GM19467 (cell line): ENCODE data around the gene BRSK1.
"Not testable (repeated sequence)": the region's sequence is repeated elsewhere in the genome, so short reads cannot be mapped to it uniquely, and the experiment has no call there.

Source experiments
- ATAC-seq: cut with Tn5 transposase; IDR thresholded peaks from one replicate; pipeline ENCODE4 v1.9.1; 2021; ENCODE audit warnings: mild to moderate bottlenecking, moderate library complexity; ENCODE audit not compliant: unreplicated experiment

The BRSK1 gene

DNA sequence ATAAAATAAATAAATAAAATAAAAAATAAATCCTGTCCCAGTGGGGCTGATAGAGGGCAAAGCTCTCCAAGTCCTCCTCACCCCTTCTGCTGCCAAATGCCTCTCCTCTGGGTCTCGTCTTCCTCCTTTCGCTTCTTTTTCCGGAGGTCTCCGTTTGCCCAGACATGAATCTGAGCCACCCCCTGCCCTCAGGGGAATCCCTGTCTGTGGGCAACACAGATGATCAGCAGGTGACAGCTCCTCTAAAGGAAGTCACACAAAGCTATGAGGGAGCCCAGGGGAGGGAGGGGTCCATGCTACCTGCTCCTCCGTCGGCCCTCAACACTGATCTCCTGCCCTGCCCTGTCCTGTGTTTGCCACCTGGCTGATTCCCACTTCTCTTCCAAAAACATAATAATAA is 40.9 kb downstream of the BRSK1 start:
- ATAC-seq = no peak

DNA sequence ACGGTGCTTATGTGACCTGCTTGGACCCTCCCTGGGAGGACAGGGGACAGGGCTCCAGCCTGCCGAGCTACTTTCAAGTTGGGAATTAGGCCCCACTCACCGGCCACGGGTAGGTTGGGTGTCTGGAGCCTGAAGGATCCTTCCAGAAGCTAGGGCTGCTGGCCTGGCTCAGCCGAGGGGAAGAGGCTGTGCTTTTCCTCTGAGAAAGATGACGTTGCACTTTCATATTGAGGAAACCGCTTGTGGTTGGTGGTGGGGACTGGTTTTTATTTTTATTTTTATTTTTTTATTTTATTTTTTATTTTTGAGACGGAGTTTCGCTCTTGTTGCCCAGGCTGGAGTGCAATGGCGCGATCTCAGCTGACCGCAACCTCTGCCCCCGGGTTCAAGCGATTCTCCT is 41.4 kb downstream of the BRSK1 start, which contains the start of gene TMEM150B:
TSS of gene TMEM150B (minus strand) at position 170 of the 400 bp plus-strand sequence. CDS start 4,305 bp downstream, outside the sequence.
- ATAC-seq = no peak

GRCh38 chr19:55328774-55329318 is 45.0 kb downstream of the BRSK1 start:
- ATAC-seq = not testable (repeated sequence)

DNA sequence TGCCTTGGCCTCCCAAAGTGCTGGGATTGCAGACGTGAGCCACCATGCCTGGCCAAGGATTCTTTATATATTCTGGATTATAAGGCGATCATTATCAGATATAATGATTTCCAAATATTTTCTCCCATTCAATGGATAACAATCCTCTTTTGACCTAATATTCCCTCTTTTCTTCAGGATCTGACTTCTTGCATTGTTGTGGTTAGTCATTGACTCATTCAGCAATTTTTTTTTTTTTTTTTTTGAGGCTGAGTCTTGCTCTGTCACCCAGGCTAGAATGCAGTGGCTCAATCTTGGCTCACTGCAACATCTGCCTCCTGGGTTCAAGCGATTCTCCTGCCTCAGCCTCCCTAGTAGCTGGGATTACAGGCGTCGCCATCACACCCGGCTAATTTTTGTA is 46.0 kb downstream of the BRSK1 start:
- not testable (repeated sequence) for ATAC-seq

DNA sequence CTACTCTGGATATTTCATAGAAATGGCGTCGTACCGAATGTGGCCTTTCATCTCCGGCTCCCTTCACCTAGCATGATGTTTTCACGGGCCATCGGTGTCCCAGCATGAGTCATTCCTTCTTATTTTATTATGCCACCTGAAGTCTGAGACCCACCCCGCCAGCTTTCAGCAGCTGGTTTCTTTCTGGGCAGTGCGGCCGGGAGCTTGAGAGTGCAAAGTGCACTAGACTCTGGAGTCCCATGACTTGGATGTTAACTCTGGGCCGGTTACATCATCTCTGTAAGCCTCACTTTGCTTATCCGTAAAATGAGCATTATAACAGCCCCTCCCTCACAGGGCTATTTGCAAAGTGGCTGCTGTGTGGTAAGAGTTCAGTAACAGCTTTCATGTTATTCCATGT is 50.1 kb downstream of the BRSK1 start:
- no peak for ATAC-seq

GRCh38 chr19:55336101-55336500 is 52.3 kb downstream of the BRSK1 start:
- ATAC-seq = no peak

DNA sequence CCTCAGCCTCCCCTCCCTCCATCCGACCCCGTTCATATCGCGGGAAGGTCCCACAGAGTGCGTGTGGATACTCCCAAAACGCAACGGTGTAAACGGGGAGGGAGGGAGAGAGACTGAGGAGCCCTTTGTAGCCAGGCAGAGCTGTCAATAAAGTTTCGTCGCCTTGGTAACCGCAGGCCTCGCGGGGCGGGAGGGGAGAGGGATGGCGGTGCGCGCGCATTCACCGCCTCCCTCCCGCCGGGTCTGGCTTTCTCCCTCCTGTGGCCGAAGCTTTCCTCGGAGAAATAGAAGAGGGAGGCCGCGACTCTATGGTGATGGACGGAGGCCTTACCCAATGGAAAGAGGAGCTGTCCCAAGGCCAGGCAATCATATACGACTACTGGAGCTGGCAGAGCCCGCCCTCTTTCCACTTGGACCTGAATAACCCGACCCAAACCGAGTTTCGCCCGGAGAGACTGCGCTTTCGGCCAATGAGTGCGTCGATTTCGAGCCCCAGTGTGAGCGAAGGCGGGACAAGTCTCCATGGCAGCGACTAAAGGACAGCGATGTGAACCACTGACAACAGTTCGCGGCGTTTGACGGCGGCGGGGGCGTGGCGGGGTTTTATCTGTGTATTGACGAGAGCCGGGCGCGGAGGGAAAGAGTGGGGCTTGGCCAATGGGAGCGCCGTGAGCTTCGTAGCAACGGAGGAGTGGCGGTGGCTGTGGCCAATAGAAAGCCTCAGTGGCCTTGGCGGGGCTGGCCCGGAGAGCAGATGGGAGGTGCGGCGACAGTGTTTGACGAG is 55.5 kb downstream of the BRSK1 start, which contains the start of gene KMT5C:
TSS of gene KMT5C (plus strand) at position 772 of the 784 bp plus-strand sequence. CDS start 2,061 bp downstream, outside the sequence.
- ATAC-seq = peak; percentile 77

DNA sequence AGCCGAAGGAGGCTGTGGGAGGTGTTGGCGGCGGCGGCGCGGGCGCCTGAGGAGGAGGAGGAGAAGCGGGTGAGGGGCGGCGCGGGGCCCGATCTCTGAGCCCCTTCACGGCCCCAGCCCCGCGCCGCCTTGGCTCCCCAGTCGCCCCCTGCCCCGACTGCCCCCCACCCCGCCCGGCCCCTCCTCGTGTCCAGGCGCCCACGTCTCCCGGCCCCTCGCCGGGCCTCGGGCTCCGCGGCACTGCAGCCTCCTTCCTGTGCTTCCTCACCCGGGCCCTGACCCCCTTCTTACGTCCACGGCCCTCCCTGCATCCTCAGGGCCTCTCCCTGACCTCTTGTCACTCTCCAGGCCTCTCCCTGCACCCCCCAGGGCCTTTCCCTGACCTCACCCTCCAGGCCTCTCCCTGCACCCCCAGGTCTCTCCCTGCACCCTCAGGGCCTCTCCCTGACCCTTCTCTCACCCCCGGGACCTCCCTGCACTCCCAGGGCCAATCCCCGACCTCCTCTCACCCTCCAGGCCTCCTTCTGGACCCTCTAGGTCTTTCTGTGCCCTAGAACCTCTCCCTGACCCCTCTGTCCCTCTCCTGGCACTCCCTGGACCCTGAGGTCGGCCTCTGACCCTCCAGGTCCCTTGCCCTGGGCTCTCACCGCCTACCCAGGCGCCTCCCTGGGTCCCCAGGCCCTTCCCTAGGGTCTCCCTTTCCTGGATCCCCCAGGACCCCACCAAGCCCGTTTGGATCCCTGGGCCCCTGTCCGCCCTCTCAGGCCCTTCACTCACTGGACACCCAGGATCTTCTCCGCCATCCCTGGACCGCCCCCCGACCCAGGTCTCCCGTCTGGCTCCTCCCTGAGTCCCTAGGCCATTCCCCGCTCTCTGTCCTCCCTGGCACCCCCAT is 56.3 kb downstream of the BRSK1 start:
- no peak for ATAC-seq

DNA sequence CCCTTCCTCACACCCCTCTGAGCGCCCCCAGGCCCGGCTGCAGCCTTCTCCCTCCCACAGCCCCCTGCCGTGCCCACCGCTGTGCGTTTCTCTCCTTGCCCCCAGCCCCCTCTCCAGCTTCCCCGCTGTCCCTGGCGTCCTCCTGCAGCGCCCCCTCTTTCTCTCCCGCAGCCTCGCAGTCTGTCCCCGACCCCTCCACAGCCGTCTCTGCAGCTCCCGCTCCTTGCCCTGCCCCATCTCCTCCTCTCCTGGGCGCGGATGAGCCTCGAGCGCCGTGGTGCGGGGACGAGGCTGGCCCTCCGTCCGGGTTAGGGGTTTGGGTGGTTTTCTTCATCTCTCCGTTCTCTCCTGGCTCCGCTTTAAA is 57.0 kb downstream of the BRSK1 start:
- no peak for ATAC-seq

- no peak for ATAC-seq
Measured at GRCh38 chr19:55341171-55341588, 57.4 kb downstream of the BRSK1 start.

- no peak for ATAC-seq
Measured at GRCh38 chr19:55341595-55342531, 58.1 kb downstream of the BRSK1 start.

DNA sequence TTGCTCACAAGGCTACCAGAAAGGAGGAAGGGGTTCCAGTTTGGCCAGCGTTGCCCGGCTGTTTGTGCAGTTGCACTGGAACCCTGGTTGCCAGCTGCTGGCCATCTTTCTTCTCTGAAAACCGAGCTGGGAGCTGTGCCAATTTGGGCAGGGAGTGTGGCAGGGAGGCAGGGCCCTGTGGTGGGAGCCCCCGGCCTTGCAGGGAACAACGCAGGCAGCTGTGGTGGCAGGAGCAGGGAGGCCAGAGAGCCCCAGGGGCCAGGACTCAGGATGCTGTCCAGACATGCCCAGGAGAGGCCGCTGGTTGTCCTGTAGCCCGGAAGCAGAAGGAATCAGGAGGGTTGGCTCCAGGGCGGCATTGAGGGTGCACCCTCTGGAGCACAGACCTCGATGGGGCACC is 60.6 kb downstream of the BRSK1 start:
- ATAC-seq = no peak

- ATAC-seq = no peak
Measured at GRCh38 chr19:55345101-55345817, 61.5 kb downstream of the BRSK1 start.

DNA sequence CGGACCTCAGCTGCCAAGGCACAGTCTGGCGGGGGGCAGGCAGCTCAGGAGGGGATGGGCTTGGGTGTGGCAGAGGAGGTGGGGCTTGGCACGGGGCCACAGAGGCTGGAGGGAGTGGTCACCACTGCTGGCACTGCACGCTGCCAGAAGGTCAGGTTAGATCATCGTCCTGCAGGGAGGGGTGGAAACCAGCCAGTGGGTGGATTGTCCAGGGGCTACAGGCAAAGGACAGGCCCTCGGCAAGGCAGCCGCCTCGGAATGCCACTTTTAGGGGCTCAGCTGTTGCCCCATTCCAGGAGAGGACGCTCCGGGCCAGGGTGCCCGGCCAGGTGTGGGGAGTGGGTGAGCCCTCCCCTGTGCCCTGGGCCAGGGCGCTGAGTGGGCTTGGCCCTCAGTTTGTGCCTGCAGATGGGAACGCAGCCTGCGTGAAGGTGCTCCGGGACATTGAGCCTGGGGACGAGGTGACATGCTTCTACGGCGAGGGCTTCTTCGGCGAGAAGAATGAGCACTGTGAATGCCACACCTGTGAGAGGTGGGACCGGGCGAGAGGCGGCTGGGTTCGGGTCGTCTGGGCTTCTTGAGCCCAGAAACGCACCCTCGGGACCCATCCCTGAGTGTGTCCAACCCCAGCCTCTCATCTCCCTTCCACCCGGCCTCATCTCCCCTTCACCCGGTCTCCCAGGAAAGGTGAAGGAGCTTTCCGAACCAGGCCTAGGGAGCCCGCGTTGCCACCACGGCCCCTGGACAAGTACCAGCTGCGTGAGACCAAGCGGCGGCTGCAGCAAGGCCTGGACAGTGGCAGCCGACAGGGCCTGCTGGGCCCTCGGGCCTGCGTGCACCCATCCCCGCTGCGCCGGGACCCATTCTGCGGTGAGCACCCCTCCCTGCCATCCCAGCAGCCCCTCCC is 62.3 kb downstream of the BRSK1 start:
- ATAC-seq = no peak

DNA sequence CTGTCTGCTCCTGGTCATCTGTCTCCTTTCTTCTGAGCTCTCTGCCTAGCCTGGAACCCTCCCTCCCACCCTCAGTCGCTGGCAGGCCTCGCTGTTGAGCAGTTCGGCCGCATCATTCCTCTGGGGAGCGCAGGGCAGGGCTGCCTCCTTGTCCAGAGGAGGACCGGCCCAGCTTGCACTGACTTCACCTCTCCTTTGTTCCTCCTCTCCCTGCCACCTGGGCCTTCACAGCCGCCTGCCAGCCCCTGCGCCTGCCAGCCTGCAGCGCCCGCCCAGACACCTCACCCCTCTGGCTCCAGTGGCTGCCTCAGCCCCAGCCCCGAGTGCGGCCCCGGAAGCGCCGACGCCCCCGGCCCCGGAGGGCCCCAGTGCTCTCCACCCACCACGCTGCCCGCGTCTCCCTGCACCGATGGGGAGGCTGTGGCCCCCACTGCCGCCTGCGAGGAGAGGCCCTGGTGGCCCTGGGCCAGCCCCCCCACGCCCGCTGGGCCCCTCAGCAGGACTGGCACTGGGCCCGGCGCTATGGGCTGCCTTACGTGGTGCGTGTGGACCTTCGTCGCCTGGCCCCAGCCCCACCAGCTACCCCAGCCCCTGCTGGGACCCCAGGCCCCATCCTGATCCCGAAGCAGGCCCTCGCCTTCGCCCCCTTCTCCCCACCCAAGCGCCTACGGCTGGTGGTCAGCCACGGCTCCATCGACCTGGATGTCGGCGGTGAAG is 63.1 kb downstream of the BRSK1 start:
- ATAC-seq = no peak

GRCh38 chr19:55347442-55348009 is 63.7 kb downstream of the BRSK1 start:
- ATAC-seq = no peak

DNA sequence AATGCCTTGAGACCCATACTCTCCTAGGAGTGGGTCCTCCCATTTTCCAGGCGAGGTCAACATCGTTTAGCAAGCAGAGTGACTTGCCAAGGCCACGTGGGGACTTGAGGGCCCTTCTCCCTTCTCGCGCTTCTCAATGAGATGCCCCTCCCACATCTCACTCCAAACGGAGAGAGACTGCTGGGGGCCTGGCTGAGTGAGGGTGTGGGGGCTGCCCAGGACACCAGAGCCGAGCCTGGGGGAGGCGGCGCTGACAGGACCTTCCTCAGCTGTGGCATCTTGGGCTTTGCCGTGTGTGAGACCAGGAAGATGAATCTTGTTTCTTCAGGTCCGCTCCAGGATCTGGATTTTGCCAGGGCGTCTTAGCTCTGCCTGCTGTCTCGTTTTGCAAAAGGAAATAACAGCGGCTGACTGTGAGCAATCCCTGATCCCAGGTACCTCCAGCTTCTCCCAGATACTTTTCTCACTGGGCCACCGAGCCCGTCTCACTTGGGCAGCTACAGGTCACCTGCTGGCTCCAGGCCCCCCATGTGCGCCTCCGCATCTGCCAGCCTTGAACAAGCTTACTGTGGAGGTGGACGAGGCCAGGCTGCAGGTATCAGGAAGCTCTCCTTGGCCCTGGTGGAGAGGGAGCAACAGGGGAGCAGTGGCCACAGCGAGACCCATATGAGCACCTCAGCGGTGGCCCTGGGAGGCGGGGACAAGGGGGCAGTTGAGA is 64.7 kb downstream of the BRSK1 start:
- no peak for ATAC-seq
